ENCODE results near the gene RAB40C.

DNA sequence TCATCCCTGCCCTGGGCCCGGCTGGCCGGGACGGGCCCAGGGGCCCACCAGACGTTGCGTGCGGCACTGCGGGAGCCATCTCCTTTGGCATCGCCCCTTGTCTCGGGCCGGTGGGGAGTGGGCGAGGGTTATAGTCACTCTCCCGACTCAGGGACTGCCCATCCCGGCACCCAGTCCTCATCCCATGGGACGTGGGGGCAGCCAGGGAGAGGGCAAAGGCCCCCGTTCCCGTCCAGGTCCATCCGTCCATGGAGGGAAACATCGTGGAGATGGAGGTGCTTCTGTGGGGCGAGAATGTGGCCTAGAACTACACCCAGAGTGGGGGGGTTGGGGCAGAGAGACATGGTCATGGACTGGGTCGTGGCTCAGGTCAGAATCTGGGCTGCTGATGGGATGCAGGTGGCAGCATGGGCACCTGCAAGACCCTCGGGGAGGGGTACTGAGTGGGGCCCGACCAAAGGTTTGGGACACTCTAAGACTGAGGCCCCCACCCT, 56.9 kb downstream of the RAB40C start:
- TF ChIP-seq, protein P1, sequence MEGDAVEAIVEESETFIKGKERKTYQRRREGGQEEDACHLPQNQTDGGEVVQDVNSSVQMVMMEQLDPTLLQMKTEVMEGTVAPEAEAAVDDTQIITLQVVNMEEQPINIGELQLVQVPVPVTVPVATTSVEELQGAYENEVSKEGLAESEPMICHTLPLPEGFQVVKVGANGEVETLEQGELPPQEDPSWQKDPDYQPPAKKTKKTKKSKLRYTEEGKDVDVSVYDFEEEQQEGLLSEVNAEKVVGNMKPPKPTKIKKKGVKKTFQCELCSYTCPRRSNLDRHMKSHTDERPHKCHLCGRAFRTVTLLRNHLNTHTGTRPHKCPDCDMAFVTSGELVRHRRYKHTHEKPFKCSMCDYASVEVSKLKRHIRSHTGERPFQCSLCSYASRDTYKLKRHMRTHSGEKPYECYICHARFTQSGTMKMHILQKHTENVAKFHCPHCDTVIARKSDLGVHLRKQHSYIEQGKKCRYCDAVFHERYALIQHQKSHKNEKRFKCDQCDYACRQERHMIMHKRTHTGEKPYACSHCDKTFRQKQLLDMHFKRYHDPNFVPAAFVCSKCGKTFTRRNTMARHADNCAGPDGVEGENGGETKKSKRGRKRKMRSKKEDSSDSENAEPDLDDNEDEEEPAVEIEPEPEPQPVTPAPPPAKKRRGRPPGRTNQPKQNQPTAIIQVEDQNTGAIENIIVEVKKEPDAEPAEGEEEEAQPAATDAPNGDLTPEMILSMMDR (IDR thresholded peaks at IDR 0.05): no peak
- TF ChIP-seq TCF7L2 (IDR thresholded peaks at IDR 0.05; ENCODE audit: low read depth, low read length) (no peak), POLR2AphosphoS5 (IDR thresholded peaks at IDR 0.05; ENCODE audit: low read depth, low read length) (no peak), SIN3A (IDR thresholded peaks at IDR 0.05; ENCODE audit: borderline replicate concordance, insufficient read depth, low read depth, low read length) (no peak)
- TF ChIP-seq, protein P2, sequence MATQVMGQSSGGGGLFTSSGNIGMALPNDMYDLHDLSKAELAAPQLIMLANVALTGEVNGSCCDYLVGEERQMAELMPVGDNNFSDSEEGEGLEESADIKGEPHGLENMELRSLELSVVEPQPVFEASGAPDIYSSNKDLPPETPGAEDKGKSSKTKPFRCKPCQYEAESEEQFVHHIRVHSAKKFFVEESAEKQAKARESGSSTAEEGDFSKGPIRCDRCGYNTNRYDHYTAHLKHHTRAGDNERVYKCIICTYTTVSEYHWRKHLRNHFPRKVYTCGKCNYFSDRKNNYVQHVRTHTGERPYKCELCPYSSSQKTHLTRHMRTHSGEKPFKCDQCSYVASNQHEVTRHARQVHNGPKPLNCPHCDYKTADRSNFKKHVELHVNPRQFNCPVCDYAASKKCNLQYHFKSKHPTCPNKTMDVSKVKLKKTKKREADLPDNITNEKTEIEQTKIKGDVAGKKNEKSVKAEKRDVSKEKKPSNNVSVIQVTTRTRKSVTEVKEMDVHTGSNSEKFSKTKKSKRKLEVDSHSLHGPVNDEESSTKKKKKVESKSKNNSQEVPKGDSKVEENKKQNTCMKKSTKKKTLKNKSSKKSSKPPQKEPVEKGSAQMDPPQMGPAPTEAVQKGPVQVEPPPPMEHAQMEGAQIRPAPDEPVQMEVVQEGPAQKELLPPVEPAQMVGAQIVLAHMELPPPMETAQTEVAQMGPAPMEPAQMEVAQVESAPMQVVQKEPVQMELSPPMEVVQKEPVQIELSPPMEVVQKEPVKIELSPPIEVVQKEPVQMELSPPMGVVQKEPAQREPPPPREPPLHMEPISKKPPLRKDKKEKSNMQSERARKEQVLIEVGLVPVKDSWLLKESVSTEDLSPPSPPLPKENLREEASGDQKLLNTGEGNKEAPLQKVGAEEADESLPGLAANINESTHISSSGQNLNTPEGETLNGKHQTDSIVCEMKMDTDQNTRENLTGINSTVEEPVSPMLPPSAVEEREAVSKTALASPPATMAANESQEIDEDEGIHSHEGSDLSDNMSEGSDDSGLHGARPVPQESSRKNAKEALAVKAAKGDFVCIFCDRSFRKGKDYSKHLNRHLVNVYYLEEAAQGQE (IDR thresholded peaks at IDR 0.05; ENCODE audit: insufficient read depth in 1 of 2, low read depth in 2 of 2, low read length in 1 of 2): no peak
